NOMO-1 treated with dmso at 0.1 percent for 144 hours (cell line): Measurements from ENCODE around the gene PHKG2.

ENCODE experiments used
- DNase-seq: peaks from one replicate; lab custom pipeline; 2025; ENCODE audit not compliant: unreplicated experiment; lab: John Stamatoyannopoulos, UW

Gene PHKG2

GRCh38 chr16:30773826-30774225 is 25.6 kb downstream of the PHKG2 start:
- DNase-seq: no peak

DNA sequence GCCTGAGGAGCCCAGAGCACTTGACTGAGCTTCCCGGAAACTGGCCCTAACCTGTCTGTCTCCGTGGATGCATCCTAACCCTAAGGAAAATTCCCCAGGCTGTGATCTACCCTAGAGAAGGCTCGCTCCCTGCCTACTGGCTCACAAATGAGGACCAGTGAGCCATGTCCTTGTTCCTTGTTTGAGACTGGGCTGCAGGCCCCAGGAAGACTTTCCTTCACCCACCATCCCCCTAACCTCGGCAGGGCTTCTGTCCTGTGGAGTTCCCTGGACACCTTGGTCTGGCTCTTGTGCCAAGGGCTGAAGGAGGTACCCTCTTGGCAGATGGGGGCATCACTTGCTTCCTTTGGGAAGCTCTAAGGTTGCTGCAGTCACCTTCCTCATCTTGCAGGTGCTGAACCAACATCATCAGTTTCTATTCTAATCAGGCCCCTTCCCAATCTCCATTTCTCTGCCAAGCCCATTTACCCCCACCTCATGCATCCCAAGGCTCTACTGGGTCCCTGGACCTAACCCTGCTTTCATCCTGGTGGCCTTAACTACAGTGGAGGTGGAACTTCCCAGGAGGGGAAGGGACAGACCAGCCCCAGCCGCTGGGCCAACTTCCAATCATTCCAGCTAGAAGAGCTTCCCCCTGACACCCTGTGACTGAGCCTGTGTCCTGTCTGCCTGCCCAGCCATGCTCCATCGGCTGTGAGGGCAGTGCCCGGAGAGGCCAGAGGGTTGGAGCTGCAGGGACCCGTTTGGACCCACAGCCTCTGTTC is 26.3 kb downstream of the PHKG2 start:
- DNase-seq: no peak

- DNase-seq: no peak
Observed at GRCh38 chr16:30775131-30775391, 26.8 kb downstream of the PHKG2 start.

- peak; percentile 79 for DNase-seq
Observed at GRCh38 chr16:30775392-30776188, 27.4 kb downstream of the PHKG2 start.

DNA sequence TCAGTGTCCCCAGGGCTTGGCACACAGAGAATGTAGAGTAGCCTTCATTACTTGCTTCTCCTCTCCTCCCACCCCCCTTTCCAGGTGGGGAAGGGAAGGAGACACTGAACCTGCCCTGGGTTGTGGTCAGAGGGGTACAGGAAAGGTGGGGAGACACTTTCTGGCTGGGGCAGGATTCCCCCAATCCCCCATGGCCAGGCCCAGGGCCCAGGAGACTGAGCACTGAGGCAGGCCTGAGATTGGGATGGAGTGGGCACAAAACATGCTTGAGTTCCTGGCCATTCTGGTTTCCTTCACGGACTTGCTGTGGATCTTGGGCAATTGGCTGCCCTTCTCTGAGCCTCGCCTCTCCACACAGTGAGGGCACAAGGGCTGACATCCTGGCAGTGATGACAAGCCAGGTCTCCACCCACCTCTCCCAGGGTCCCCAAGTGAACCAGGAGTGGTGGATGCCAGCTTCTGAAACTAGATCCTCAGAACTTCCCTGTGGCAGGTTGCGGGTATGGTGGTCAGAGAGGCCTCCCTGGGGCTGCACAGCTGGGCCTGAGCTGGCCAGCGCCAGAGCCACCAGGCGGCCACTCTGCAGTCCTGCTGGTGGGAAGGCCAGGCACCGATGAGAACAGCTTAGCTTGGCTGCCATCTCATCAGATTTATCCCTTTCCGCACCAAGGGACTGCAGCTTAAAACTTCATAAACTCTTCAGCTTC is 29.5 kb downstream of the PHKG2 start:
- DNase-seq: no peak

- DNase-seq: no peak
Observed at GRCh38 chr16:30778549-30779244, 30.5 kb downstream of the PHKG2 start.

- no peak for DNase-seq
Observed at GRCh38 chr16:30779596-30779995, 31.4 kb downstream of the PHKG2 start.

DNA sequence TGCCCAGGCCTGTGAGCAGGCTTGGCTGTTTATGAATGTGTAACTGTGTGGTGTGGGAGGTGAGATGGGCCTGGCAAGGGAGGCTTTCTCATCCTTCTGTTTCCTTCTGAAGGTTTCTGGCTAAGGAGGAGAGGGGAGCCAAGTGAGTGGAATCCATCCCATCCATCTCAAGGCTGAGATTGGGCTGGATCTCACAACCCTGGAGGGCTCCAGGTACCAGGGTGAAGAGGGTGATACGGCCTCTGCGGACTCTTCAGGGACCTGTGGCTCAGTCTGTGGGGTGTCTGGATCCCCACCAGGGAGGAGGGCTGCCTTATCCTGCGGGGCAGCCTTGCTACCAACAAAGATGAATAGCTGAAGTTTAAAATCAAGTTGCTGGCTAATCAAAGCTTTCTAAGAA is 31.8 kb downstream of the PHKG2 start:
- no peak for DNase-seq

DNA sequence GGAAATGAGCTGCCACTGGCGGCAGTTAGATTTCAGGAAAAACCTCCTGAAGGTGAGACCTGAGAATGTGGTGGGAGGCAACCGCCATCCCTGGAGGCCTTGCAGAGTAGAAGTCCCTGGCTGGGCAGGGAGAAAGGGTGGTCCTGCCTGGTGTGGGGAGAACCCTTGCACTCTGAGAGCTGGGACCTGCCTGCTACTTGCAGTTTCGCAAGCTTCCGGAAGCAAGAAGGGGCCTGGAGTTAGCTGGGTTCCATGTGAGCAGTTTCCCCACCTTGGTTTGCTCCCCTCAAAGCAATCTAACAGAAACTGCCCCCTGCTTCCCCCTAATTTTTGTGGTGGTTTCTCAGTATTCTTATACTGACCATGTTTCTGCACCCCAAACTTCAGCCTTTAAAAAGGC is 32.3 kb downstream of the PHKG2 start:
- no peak for DNase-seq

GRCh38 chr16:30782486-30783279 is 34.5 kb downstream of the PHKG2 start:
- DNase-seq: no peak

DNA sequence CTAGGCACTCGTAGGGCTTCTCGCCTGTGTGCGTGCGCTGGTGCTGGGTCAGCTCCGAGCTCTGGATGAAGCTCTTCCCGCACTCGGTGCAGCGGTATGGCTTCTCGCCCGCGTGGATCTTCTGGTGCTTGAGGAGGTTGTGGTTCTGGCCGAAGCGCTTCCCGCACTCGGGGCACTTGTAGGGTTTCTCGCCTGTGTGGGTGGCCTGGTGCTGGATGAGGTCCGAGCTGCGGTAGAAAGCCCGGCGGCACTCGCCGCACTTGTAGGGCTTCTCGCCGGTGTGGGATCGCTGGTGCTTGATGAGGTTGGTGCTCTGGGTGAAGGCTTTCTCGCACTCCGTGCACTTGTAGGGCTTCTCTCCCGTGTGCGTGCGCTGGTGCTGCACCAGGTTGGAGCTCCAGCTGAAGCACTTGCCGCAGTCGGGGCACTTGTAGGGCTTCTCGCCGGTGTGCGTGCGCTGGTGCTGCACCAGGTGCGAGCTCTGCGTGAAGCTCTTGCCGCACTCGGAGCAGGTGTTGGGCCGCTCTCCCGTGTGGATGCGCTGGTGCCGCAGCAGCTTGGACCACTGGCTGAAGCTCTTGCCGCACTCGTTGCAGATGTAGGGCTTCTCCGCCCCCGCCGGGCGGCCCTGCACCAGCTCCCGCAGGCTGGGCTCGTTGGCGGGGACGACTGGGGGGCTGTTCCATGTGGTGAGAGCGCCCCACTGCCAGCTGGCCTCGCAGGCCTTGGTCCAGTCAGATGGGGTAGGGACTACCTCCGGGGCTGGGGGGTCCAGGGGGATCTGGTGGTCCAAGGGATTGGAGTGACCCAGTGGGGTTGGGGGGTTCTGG is 35.3 kb downstream of the PHKG2 start:
- DNase-seq: no peak

GRCh38 chr16:30784215-30784614 is 36.0 kb downstream of the PHKG2 start:
- no peak for DNase-seq

GRCh38 chr16:30785126-30786106 is 37.2 kb downstream of the PHKG2 start:
- no peak for DNase-seq

DNA sequence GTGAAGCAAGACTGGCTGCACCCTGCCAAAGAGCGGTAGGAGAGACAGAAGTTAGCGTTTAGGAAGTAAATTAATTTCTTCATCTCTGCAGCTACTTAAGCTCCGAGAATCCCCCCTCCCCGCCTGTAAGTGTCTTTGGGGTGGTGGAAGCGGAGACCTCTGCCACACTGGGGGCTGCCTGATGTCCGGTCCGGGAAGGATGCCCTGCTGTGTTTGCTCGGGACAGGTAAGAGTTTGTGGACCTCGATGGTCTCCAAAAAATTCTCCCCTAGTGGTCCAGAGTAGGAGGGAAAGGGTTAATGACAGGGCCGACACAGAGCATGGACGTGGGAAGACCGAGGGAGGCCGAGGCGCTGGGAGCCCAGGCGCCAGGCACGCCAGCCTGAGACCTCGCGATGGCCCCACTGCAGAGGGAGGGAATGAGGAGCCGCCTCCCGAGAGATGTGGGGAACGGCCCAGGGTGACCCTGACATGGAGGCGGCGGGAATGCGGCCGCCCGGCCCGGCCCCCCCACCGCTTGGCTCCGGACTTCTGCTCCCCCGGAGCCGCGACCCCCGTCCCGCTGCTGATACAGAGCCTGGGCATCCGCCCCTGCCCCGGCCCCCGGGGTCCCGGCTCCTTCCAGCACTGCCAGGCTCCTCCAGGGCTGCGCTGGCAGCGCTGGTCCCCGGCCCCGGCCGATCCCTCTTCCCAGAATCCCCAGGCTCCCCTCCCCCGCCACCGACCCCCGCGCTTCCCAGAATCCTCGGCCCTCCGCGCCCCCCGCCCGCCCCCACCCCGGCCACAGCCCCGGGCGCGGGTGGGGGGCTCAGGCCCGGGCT is 38.1 kb downstream of the PHKG2 start:
- DNase-seq: no peak

- no peak for DNase-seq
Observed at GRCh38 chr16:30786936-30787612, 38.8 kb downstream of the PHKG2 start, which contains the start of gene ZNF629. TSS of gene ZNF629 (minus strand) at chr16:30787205. CDS start at chr16:30784482, 2,723 bp downstream.

- no peak for DNase-seq
Observed at GRCh38 chr16:30787613-30788378, 39.6 kb downstream of the PHKG2 start.
